HG02678 (cell line): ENCODE data around the gene NTNG2.
"Not testable (repeated sequence)": the region's sequence is repeated elsewhere in the genome, so short reads cannot be mapped to it uniquely, and the experiment has no call there.

Source experiments
- ATAC-seq: cut with Tn5 transposase; IDR thresholded peaks from one replicate; pipeline ENCODE4 v1.9.1; 2021; ENCODE audit warnings: mild to moderate bottlenecking, moderate library complexity; ENCODE audit not compliant: unreplicated experiment

Gene NTNG2

DNA sequence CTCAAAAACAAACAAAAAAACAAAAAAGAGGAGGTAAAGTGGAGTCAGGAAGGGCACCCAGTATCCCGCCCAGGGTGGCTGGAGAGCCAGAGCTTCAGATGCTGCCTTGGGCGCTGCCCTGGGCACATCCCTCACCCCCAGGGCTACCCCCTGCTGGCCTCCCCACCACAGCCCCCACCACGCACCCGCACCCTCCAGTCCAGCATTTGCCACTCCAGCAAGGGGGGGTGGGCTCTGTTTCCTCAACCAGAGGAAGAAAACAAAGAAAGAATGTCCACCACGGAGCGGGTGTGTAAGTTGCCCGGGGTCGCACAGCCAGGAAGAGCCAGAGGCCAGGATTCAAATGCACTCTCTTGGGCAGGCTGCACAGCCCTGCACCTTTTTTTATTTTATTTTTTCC lies 86.1 kb downstream of the NTNG2 start:
- ATAC-seq, result no peak

DNA sequence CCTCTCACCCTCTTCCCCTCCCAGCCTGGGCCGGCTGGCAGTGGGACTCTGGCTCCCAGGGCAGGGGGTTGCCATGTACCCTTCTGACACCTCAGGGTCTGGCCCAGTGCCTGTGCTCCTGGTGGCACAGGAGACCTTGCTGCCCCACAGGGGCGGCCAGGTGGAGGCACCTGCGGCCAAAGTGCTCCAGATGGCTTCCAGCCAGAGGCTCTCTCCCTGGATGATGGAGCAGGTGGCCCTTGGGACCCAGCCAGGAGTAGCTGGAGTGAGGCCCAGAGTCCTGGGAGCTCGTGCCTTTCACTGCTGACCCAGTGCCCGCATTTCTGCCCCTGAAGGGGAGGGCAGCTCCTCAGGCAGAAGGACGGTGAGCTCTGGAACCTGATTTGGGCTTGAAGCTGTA lies 87.3 kb downstream of the NTNG2 start:
- no peak for ATAC-seq

- no peak for ATAC-seq
These were observed 87.8 kb downstream of the NTNG2 start for GRCh38 chr9:132249690-132250089.

DNA sequence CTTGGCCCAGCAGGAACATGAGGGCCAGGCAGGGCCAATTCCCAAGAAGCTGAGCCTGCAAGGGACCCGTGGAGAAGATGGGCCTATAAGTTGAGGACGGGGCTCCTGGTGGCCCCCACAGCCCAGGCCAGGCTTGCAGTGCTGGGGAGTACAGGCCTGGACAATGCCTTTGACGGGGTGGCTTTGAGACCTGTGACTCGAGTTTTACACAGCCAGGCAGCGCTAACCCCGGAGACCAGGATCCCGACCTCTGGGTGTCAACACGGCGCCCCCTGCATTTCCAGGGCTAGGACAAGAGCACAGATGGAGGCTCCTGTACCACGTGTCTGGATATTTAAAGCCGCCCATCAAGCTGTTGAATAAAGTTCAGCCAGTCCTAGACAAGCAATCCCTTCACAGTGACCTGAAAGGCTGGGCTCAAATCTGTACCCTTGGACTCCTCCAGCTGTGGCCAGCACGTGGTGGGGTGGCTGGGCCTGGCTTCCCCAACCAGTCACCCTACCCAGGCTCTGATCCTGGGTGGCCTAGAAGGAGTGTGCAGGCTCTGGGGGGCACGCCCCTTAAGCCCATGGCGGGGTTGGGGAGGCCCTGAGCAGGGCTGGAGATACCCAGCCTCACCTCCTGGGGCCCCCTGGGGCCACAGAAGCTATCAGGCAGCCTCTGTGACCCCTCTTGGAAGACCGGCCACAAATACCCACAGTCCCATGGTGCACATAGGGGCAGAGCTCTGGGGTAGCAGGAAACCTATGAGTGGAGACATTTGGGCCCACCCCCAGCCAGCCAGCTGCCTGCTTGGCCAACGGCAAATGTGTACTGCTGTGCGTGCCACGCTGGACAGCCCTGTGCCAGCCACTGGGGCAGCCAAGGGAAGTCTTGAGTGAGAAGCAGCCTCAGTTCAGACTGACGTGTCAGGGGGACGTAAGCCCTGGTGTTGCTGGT lies 88.7 kb downstream of the NTNG2 start:
- ATAC-seq, result no peak

GRCh38 chr9:132260846-132261245 lies 99.0 kb downstream of the NTNG2 start:
- ATAC-seq, result no peak

DNA sequence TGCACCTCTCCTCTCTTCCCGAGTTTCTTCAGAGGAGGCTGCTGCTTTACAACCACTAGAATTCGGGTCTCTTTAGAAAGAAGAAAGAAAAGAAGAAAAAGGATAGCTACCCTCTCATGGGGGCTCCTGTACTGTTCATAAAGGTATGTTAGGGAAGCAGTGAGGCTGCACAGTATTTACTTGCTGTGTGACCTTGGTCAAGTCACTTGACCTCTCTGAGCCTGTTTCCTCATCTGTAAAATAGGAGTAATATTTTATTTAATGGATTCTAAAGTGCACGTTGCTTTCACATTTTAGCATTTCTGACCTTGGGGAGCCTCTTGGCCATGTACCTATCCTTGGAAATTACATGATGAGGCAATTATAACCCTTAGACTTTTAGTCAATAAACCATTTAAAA lies 104.2 kb downstream of the NTNG2 start:
- no peak for ATAC-seq

DNA sequence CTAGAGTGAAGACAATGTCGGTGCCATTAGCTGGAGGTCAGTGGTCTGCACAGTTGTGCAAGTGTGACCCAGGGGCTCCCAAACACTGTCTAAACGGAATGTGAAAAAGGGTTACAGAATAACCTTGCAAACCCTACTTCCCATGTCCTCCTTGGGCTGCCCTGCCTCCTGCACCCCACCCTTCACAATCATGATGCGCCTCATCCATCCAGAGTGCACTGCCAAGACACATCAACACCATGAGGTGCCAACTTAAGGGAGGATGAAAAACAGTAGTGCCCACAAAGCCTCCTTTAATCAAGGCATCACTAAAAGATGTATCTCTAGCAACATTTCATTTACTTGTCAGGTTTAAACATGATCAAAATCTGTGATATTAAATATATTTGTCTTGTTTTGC lies 105.8 kb downstream of the NTNG2 start:
- ATAC-seq, result no peak

DNA sequence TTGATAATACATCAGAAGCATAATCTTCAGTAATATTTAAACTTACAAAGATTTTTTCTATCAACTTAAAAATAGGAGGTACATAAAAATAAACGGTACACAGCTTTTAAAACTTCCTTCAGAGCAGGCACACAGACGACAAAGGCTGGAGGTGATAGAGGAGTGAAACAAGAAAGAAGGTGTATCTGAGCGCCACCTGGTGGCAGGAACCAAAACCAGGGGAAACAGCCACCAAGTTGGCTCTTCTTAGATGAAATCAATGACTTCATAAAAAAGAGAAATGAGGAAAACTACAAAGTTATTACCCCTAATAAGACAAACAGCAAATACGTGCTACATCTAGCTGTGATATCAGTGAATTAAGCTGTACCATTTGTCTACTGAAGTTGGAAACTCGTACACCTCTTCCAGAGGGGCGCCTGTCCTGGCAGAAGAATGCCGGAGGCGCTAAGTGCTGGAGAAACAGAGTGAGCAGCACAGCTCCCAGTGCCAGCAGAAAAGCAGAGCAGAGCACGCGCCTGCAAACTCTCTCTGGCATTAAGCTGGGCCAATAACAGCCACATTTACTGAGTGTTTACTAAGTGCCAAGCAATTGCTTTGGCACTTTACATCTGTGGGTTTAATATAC lies 107.0 kb downstream of the NTNG2 start:
- no peak for ATAC-seq

- ATAC-seq, result not testable (repeated sequence)
These were observed 108.1 kb downstream of the NTNG2 start for GRCh38 chr9:132269704-132270516.

DNA sequence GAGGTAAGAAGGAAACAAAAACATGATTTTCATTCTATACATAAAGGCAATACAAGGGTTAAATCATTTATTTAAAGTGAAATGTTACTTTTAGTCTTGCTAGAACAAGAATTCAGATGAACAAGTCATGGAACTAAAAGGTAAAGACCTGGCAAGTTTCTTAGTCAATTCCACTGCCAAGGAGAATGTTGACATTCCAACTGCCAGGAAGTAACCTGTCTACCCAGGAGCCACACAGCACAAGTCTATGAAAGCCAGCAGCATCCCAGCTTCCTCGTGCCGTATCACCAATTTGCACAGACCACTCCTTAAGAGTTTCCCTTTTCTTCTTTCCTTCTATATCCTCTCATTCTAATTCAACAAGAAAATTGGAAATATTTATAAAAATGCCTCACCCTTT lies 113.0 kb downstream of the NTNG2 start:
- ATAC-seq, result no peak

DNA sequence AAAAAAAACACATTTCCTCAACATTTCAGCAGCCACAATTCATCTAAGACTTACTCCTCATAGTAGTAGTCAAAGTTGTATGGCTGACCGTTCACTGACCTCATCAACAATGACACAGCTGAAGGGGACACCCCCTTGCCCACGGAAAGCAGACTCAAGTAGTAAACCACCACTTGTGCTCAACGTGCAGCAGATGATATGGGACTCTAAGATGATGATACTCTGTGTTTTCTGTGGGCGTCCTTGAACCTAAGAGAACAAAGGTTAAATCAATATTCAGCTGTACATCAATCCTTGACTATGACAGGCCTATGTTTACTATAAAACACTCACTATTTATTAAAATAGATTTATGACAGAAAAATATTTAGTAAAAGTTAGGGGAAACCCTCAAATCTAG lies 121.3 kb downstream of the NTNG2 start:
- ATAC-seq, result no peak

DNA sequence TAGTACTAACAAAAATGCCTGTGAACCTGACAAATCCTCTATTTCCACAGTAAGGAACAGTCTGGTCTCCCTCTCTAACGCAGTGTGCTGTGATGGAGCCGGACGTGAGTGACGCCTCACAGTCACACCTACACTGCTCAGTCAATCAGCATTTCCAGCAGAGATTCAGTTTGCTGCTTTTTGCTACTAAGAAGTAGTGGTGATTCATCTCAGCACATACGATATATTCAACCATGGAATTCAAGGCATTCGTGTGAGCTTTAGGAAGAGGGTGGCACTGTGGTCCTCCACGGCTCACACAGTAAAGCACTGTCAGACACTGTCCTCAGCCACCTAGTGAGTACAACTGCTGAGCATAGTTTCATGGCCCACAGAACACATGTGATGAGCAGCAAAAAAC lies 122.0 kb downstream of the NTNG2 start:
- no peak for ATAC-seq

DNA sequence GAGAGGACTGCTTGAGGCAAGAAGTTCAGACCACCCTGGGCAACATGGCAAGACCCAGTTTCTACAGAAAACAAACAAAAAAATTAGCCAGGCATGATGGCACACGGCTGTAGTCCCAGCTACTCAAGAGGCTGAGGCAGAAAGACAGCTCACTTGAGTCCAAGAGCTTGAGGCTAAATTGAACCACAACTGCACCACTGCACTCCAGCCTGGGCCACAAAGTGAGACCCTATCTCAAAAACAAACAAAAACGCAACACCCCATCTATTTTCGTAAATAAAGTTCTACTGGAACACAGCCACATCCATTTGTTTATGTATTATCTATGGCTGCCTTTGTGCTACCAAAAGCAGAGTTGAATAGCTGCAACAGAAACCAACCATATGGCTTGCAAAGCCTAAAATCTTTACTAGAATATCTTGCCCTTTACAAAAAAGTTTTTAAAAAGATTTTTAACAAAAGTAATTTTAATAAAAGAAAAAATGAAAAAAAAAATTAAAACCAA lies 125.5 kb downstream of the NTNG2 start:
- ATAC-seq, result no peak

DNA sequence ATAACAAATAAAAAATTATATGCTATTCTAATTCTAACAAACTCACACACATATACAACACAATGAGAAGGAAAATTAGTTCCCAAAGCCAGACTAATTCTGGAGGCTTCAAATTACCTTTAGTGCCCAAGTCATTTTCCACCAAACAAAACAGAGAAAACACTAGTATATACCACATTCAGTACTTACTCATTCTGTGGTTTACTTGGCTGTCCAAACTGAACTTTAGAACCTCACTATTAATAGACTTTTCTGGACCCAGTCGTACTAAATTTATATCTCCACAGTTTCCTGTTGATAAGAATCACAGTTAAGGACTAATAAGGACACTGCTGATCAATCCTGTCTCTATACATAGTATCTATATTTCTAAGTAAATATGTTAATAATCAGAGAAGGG lies 126.5 kb downstream of the NTNG2 start:
- no peak for ATAC-seq

DNA sequence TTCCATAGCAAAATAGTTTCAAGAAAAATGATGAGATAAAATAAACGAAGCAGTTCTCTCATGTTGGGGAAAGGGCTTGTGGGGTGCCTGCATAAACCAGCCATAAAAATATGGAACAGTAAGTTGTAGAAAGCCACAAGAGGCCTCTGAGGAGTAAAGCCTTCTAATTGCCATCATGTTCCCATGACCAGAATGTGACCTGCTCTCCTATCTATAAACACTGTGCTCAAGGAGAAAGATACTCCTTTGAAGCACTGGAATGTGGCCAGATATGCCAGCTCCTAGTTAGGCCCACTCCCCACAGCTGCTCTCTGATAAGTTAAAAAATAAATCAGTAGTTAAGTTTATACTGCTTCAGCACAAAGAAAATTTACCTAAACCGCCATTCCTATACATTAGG lies 127.1 kb downstream of the NTNG2 start:
- no peak for ATAC-seq

DNA sequence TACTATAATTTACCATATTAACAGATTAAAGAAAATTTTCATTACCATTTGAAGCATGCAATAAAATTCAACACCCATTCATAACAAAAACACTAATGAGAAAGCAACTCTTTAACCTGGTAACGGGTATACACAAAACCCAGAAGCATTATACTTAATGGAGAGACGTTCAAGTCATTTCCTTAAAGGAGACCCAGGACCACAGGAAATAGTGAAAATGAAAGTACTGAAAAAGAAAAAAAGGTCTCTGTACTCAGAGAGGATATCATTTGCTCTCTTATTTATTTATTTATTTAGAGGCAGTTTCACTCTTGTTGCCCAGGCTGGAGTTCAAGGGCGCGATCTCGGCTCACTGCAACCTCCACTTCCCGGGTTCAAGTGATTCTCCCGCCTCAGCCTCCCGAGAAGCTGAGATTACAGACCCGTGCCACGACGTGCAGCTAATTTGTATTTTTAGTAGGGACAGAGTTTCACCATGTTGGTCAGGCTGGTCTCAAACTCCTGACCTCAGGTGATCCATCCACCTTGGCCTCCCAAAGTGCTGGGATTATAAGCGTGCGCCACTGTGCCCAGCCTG lies 131.4 kb downstream of the NTNG2 start:
- ATAC-seq, result no peak
